GM12878 (cell line): ENCODE data around the gene KISS1.

Experiments used
- BCLAF1 ChIP-seq: fragments of 450-650 bp; IDR thresholded peaks from 2 replicates; pipeline ENCODE4 v1.6.1; 2017; ENCODE audit warnings: antibody characterized with exemption, mild to moderate bottlenecking, moderate library complexity
- CREM ChIP-seq: IDR thresholded peaks from 2 replicates; pipeline ENCODE4 v1.6.1; 2014; ENCODE audit warnings: antibody characterized with exemption, low read depth
- EP300 ChIP-seq, 2 experiments: fragments of 150-350 bp in 1 of 2; IDR thresholded peaks; 2 replicates each; pipeline ENCODE4 v1.6.1; 2011 to 2012; ENCODE audit warnings: low read depth in 2 of 2, low read length in 2 of 2, borderline replicate concordance in 1 of 2, improper control_type of control experiment in 1 of 2, inconsistent platforms in 1 of 2; ENCODE audit not compliant: control insufficient read depth in 1 of 2
- ETV6 ChIP-seq, 2 experiments: fragments of 450-650 bp in 1 of 2; IDR thresholded peaks in 1 of 2; conservative IDR thresholded peaks in 1 of 2; 2 replicates each; pipeline ENCODE4 v1.6.1; 2014; ENCODE audit warnings: antibody characterized with exemption in 1 of 2, borderline replicate concordance in 1 of 2, low read depth in 1 of 2, mild to moderate bottlenecking in 1 of 2, moderate library complexity in 1 of 2
- EZH2 ChIP-seq: IDR thresholded peaks from 2 replicates; pipeline ENCODE4 v1.6.1; 2012; ENCODE audit warnings: low read depth, mild to moderate bottlenecking, control low read depth, inconsistent platforms, low read length, borderline replicate concordance; ENCODE audit not compliant: control insufficient read depth
- GABPA ChIP-seq: IDR thresholded peaks from 2 replicates; pipeline ENCODE4 v1.6.1; 2014; ENCODE audit warnings: antibody characterized with exemption, low read depth, mild to moderate bottlenecking, inconsistent platforms
- MEF2A ChIP-seq: IDR thresholded peaks from 2 replicates; pipeline ENCODE4 v1.6.1; 2011; ENCODE audit warnings: low read depth, mild to moderate bottlenecking, low read length, moderate library complexity; ENCODE audit not compliant: insufficient read depth
- MLLT1 ChIP-seq: fragments of 450-650 bp; IDR thresholded peaks from 2 replicates; pipeline ENCODE4 v1.6.1; 2016; ENCODE audit warnings: mild to moderate bottlenecking
- POLR2A ChIP-seq: IDR thresholded peaks from 2 replicates; pipeline ENCODE4 v1.6.1; 2011; ENCODE audit warnings: low read depth, mild to moderate bottlenecking, low read length
- SPI1 ChIP-seq: IDR thresholded peaks from 2 replicates; pipeline ENCODE4 v1.6.1; 2011; ENCODE audit warnings: low read depth, mild to moderate bottlenecking, low read length, moderate library complexity, borderline replicate concordance; ENCODE audit not compliant: insufficient read depth
- ZNF384 ChIP-seq: IDR thresholded peaks from 2 replicates; pipeline ENCODE4 v1.6.1; 2012; ENCODE audit warnings: low read depth, mild to moderate bottlenecking, low read length, improper control_type of control experiment, borderline replicate concordance
- ZNF687 ChIP-seq: fragments of 450-650 bp; IDR thresholded peaks from 2 replicates; pipeline ENCODE4 v1.6.1; 2017; ENCODE audit warnings: mild to moderate bottlenecking, moderate library complexity
- TF ChIP-seq, protein P1 (sequence below), 3 experiments: IDR thresholded peaks in 2 of 3; conservative IDR thresholded peaks in 1 of 3; 2 replicates each; pipeline ENCODE4 v1.5.1; 2011; ENCODE audit warnings: low read depth in 3 of 3, low read length in 3 of 3, mild to moderate bottlenecking in 3 of 3, control low read depth in 2 of 3, moderate library complexity in 2 of 3, inconsistent platforms in 1 of 3, mixed read lengths in 1 of 3; ENCODE audit not compliant: control insufficient read depth in 2 of 3, insufficient read depth in 1 of 3; ENCODE audit errors: extremely low read depth in 1 of 3

DNA sequence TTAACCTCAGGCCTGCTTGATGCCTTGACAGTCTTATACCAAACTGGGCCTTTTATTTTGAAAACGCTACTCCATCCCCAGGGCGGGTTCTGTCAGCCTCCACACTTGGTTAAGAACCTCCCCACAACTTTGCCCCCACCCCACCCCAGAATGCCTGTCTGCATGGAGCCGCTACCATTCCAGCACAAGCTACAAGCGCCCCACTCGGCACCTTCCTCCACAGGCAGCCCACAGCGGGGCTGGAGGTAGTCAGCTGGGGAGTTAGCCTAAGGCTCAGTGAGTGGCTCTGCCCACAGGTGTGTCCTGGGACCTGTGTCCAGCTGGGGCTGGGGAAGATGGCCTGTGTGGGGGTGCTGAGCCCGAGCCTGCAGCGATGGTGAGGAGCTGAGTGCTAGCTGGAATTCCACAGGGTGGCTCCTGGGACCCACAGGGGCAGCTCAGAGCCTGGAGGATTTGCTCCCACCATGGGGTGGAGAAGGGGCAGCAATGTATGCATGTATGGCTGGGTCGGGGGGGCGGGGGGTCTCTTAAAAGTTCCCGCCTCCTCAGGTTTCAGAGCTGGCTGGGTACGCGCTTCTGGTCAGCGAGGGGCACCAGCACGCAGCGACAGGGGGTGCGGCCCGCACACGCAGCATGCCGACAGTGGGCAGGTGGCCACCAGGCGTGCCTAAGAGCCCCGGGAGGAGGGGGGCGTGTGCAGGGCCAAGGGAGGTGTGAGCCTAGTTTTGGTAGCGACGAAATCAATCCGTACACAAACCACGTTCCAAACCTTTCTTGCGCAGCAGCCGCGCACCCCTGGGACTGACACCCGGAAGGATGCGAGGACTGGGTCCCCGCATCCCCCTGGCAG, 45.4 kb downstream of the KISS1 start:
- TF ChIP-seq, protein P1, sequence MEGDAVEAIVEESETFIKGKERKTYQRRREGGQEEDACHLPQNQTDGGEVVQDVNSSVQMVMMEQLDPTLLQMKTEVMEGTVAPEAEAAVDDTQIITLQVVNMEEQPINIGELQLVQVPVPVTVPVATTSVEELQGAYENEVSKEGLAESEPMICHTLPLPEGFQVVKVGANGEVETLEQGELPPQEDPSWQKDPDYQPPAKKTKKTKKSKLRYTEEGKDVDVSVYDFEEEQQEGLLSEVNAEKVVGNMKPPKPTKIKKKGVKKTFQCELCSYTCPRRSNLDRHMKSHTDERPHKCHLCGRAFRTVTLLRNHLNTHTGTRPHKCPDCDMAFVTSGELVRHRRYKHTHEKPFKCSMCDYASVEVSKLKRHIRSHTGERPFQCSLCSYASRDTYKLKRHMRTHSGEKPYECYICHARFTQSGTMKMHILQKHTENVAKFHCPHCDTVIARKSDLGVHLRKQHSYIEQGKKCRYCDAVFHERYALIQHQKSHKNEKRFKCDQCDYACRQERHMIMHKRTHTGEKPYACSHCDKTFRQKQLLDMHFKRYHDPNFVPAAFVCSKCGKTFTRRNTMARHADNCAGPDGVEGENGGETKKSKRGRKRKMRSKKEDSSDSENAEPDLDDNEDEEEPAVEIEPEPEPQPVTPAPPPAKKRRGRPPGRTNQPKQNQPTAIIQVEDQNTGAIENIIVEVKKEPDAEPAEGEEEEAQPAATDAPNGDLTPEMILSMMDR (IDR thresholded peaks at IDR 0.05 in 2 of 3, conservative IDR thresholded peaks at IDR 0.05 in 1 of 3; ENCODE audit: control insufficient read depth in 2 of 3, extremely low read depth in 1 of 3, insufficient read depth in 1 of 3, low read depth in 3 of 3, low read length in 3 of 3): no peak
- TF ChIP-seq ZNF687 (no peak), SPI1 (no peak), EP300 (IDR thresholded peaks at IDR 0.05; ENCODE audit: borderline replicate concordance in 1 of 2, control insufficient read depth in 1 of 2, low read depth in 2 of 2, low read length in 2 of 2) (no peak), ETV6 (conservative IDR thresholded peaks at IDR 0.05 in 1 of 2, IDR thresholded peaks at IDR 0.05 in 1 of 2; ENCODE audit: borderline replicate concordance in 1 of 2, low read depth in 1 of 2) (no peak), EZH2 (no peak), GABPA (no peak), CREM (no peak), BCLAF1 (no peak), MEF2A (no peak), ZNF384 (no peak), MLLT1 (no peak), POLR2A (no peak)
